OCI-LY1 (cell line): ENCODE results near the gene PCSK4.
"Not testable (repeated sequence)": the region's sequence is repeated elsewhere in the genome, so short reads cannot be mapped to it uniquely, and the experiment has no call there.

Source experiments
- CTCF ChIP-seq: fragments of 200-600 bp; sonication (generic), shearing (Covaris generic); IDR thresholded peaks from 2 replicates; pipeline ENCODE4 v1.5.1; 2017; ENCODE audit warnings: mild to moderate bottlenecking, antibody characterized with exemption, low read length, moderate library complexity, mixed read lengths
- EZH2 ChIP-seq: fragments of 200-600 bp; sonication (generic), shearing (Covaris generic); IDR thresholded peaks from 2 replicates; pipeline ENCODE4 v1.8.0; 2017; ENCODE audit warnings: borderline replicate concordance, mixed run types, mild to moderate bottlenecking, antibody characterized with exemption, low read length, moderate library complexity, mixed read lengths

- TF ChIP-seq CTCF, EZH2: not testable (repeated sequence)
Observed at GRCh38 chr19:1439525-1440417, 50.4 kb downstream of the PCSK4 start.
